Trophoblast cell (in vitro differentiated cells and primary cell): ENCODE results near the gene FAS. TPM values are rescaled to one million over a fixed set of nuclear protein-coding genes. Genes with fewer than 3 reads are reported as not detected.
A peak's percentile ranks its signal among the peaks of the same experiment; 100 is the strongest.

Experiments
- DNase-seq, 2 donors: peaks; one replicate each; pipeline ENCODE4 v3.0.0-alpha.2; 2016
- H2AFZ ChIP-seq: 2 replicates; pipeline ENCODE4 v1.6.1; 2013; ENCODE audit warnings: low read length, moderate library complexity, mild to moderate bottlenecking; ENCODE audit not compliant: insufficient read depth, poor library complexity
- H2AK5ac ChIP-seq: 2 replicates; pipeline ENCODE4 v1.6.1; 2013; ENCODE audit warnings: mild to moderate bottlenecking, low read length
- H2BK120ac ChIP-seq: 2 replicates; pipeline ENCODE4 v1.6.1; 2013; ENCODE audit warnings: low read length, mild to moderate bottlenecking, moderate library complexity; ENCODE audit not compliant: insufficient read depth, poor library complexity
- H2BK12ac ChIP-seq: 2 replicates; pipeline ENCODE4 v1.6.1; 2013; ENCODE audit warnings: mild to moderate bottlenecking, low read length, moderate library complexity
- H2BK5ac ChIP-seq: 2 replicates; pipeline ENCODE4 v1.6.1; 2013; ENCODE audit warnings: low read length, low read depth, moderate library complexity, mild to moderate bottlenecking; ENCODE audit not compliant: poor library complexity
- H3K14ac ChIP-seq: 2 replicates; pipeline ENCODE4 v1.6.1; 2013; ENCODE audit warnings: mild to moderate bottlenecking, low read length
- H3K18ac ChIP-seq: 2 replicates; pipeline ENCODE4 v1.6.1; 2013; ENCODE audit warnings: mild to moderate bottlenecking, low read length
- H3K23ac ChIP-seq: 2 replicates; pipeline ENCODE4 v1.6.1; 2013; ENCODE audit warnings: low read length
- H3K27ac ChIP-seq: 2 replicates; pipeline ENCODE4 v1.5.1; 2013; ENCODE audit warnings: low read depth, mild to moderate bottlenecking, inconsistent platforms, low read length, moderate library complexity
- H3K27me3 ChIP-seq: 2 replicates; pipeline ENCODE4 v1.6.1; 2013; ENCODE audit warnings: inconsistent platforms, mild to moderate bottlenecking, low read length, moderate library complexity; ENCODE audit not compliant: insufficient read depth
- H3K36me3 ChIP-seq, 2 experiments: 1 replicate in 1 of 2; 2 replicates in 1 of 2; pipeline ENCODE4 v1.6.1; 2013; ENCODE audit warnings: low read length in 2 of 2, mild to moderate bottlenecking in 2 of 2, moderate library complexity in 1 of 2; ENCODE audit not compliant: insufficient read depth in 2 of 2, control insufficient read depth in 1 of 2
- H3K4ac ChIP-seq: 2 replicates; pipeline ENCODE4 v1.6.1; 2013; ENCODE audit warnings: low read depth, mild to moderate bottlenecking, low read length, moderate library complexity
- H3K4me1 ChIP-seq, 2 experiments: 1 replicate in 1 of 2; 2 replicates in 1 of 2; pipeline ENCODE4 v1.6.1; 2013; ENCODE audit warnings: low read length in 2 of 2, mild to moderate bottlenecking in 2 of 2, moderate library complexity in 1 of 2; ENCODE audit not compliant: insufficient read depth in 2 of 2, control insufficient read depth in 1 of 2
- H3K4me2 ChIP-seq: 2 replicates; pipeline ENCODE4 v1.6.1; 2013; ENCODE audit warnings: inconsistent platforms, mild to moderate bottlenecking, low read length, moderate library complexity
- H3K4me3 ChIP-seq: 2 replicates; pipeline ENCODE4 v1.5.1; 2013; ENCODE audit warnings: mild to moderate bottlenecking, low read depth, low read length, inconsistent platforms
- H3K79me1 ChIP-seq: one replicate; pipeline ENCODE4 v1.6.1; 2013; ENCODE audit warnings: low read length
- H3K79me2 ChIP-seq: 2 replicates; pipeline ENCODE4 v1.6.1; 2013; ENCODE audit warnings: low read length, mild to moderate bottlenecking; ENCODE audit not compliant: control insufficient read depth, insufficient read depth, poor library complexity
- H3K9ac ChIP-seq: 2 replicates; pipeline ENCODE4 v1.6.1; 2013; ENCODE audit warnings: mild to moderate bottlenecking, low read length
- H3K9me3 ChIP-seq: 2 replicates; pipeline ENCODE4 v1.6.1; 2013; ENCODE audit warnings: low read depth, mild to moderate bottlenecking, control low read depth, inconsistent platforms, low read length; ENCODE audit not compliant: insufficient read depth
- H4K12ac ChIP-seq: 2 replicates; pipeline ENCODE4 v1.6.1; 2013; ENCODE audit warnings: low read depth, mild to moderate bottlenecking, low read length, moderate library complexity
- H4K8ac ChIP-seq: 2 replicates; pipeline ENCODE4 v1.6.1; 2013; ENCODE audit warnings: low read depth, mild to moderate bottlenecking, low read length, moderate library complexity
- H4K91ac ChIP-seq: one replicate; pipeline ENCODE4 v1.6.1; 2013; ENCODE audit warnings: low read depth, mild to moderate bottlenecking, low read length, moderate library complexity
- WGBS: extraction: QIAGEN DNeasy Blood & Tissue Kit; methylation state at CpG from one replicate; pipeline ENCODE4 v1.1.7; 2013; ENCODE audit warnings: missing lambda C conversion rate; ENCODE audit not compliant: insufficient read length, insufficient coverage; ENCODE audit errors: extremely low coverage; 5-methylcytosine and 5-hydroxymethylcytosine counted together
- polyA plus RNA-seq: library from polyadenylated mRNA; stranded (reverse); fragments of 200-250 nt; gene quantifications from 2 replicates; pipeline ENCODE4 v1.2.3, GENCODE V29; 2013

FAS gene
- 2.8 and 3.2 TPM in 2 replicates for polyA plus RNA-seq

- DNase-seq, result peak; percentile 39 to 52
- no peak within 1 kb of the TSS for H3K23ac ChIP-seq
- peak within 1 kb of the TSS; percentile 41 for H3K9ac ChIP-seq
- peak within 1 kb of the TSS; percentile 25 for H2BK12ac ChIP-seq
- H3K4me3 ChIP-seq, result peak within 1 kb of the TSS; percentile 72
- peak within 1 kb of the TSS; percentile 74 for H2BK120ac ChIP-seq
- H3K4me1 ChIP-seq, result peaks cover 0 to 8% of the 10 kb centered on the region in 2 experiments
- peak within 1 kb of the TSS; percentile 58 for H2AFZ ChIP-seq
- peak within 1 kb of the TSS; percentile 33 for H3K14ac ChIP-seq
- peaks cover 3% of the 10 kb centered on the region for H3K9me3 ChIP-seq
- H2AK5ac ChIP-seq, result no peak within 1 kb of the TSS
- peaks cover 6% of the 10 kb centered on the region for H3K79me1 ChIP-seq
- no peak within 1 kb of the TSS for H3K4ac ChIP-seq
- WGBS, result no CpG with 5 or more reads among the region's 51 CpGs
- peak within 1 kb of the TSS; percentile 83 for H4K91ac ChIP-seq
- H2BK5ac ChIP-seq, result peak within 1 kb of the TSS; percentile 29
- H3K27me3 ChIP-seq, result peaks cover 16% of the 10 kb centered on the region
- H4K12ac ChIP-seq, result peak within 1 kb of the TSS; percentile 35
- peak within 1 kb of the TSS; percentile 42 for H3K18ac ChIP-seq
- H4K8ac ChIP-seq, result peak within 1 kb of the TSS; percentile 86
- peak within 1 kb of the TSS; percentile 97 for H3K4me2 ChIP-seq
- H3K27ac ChIP-seq, result no peak within 1 kb of the TSS
- H3K79me2 ChIP-seq, result peaks cover 4% of the 10 kb centered on the region
- no peaks in the 10 kb centered on the region for H3K36me3 ChIP-seq
Measured at GRCh38 chr10:88990384-88991160, at the start of gene FAS. FAS (plus strand) TSS chr10:88990798; CDS start chr10:88990877, 79 bp downstream.

GRCh38 chr10:88941026-88941425 is 49.6 kb upstream of the FAS start:
- Histone ChIP-seq H3K36me3 (peaks cover 6 to 22% of the 10 kb centered on the region in 2 experiments), H2BK5ac (no peak overlapping the region), H2BK12ac (no peak overlapping the region), H3K4me2 (no peak overlapping the region), H3K9me3 (no peaks in the 10 kb centered on the region), H3K4me1 (no peaks in the 10 kb centered on the region), H3K27ac (no peak overlapping the region), H3K27me3 (no peaks in the 10 kb centered on the region), H3K79me1 (no peaks in the 10 kb centered on the region), H3K4me3 (no peak overlapping the region), H2AK5ac (no peak overlapping the region), H2BK120ac (no peak overlapping the region), H3K18ac (no peak overlapping the region), H4K12ac (no peak overlapping the region), H3K9ac (no peak overlapping the region), H3K4ac (no peak overlapping the region), H4K91ac (no peak overlapping the region), H2AFZ (no peak overlapping the region), H3K79me2 (no peaks in the 10 kb centered on the region), H4K8ac (no peak overlapping the region), H3K23ac (no peak overlapping the region), H3K14ac (no peak overlapping the region)
- whole genome bisulfite sequencing, result no CpG with 5 or more reads among the region's 6 CpGs
- no peak for DNase-seq

GRCh38 chr10:88943778-88944177 is 46.8 kb upstream of the FAS start:
- Histone ChIP-seq H2AFZ (no peak overlapping the region), H3K9me3 (no peaks in the 10 kb centered on the region), H2BK5ac (no peak overlapping the region), H3K4me2 (no peak overlapping the region), H3K23ac (no peak overlapping the region), H3K4ac (no peak overlapping the region), H3K27me3 (no peaks in the 10 kb centered on the region), H4K8ac (no peak overlapping the region), H3K14ac (no peak overlapping the region), H2AK5ac (no peak overlapping the region), H3K27ac (no peak overlapping the region), H3K79me1 (no peaks in the 10 kb centered on the region), H3K18ac (no peak overlapping the region), H3K4me3 (peak overlapping the region; percentile 18), H3K36me3 (peaks cover 3 to 16% of the 10 kb centered on the region in 2 experiments), H3K4me1 (no peaks in the 10 kb centered on the region), H4K91ac (no peak overlapping the region), H2BK120ac (no peak overlapping the region), H2BK12ac (no peak overlapping the region), H3K79me2 (no peaks in the 10 kb centered on the region), H3K9ac (peak overlapping the region; percentile 34), H4K12ac (no peak overlapping the region)
- WGBS, result no CpG with 5 or more reads among the region's 3 CpGs
- DNase-seq, result no peak

GRCh38 chr10:88944813-88945212 is 45.8 kb upstream of the FAS start:
- Histone ChIP-seq H2AK5ac (no peak overlapping the region), H3K4me2 (no peak overlapping the region), H4K91ac (no peak overlapping the region), H3K9ac (no peak overlapping the region), H3K79me1 (no peaks in the 10 kb centered on the region), H3K23ac (no peak overlapping the region), H4K12ac (no peak overlapping the region), H3K36me3 (peaks cover 3 to 10% of the 10 kb centered on the region in 2 experiments), H2AFZ (no peak overlapping the region), H4K8ac (no peak overlapping the region), H3K4me1 (no peaks in the 10 kb centered on the region), H3K4ac (no peak overlapping the region), H3K27ac (no peak overlapping the region), H3K27me3 (no peaks in the 10 kb centered on the region), H3K4me3 (no peak overlapping the region), H3K14ac (no peak overlapping the region), H2BK12ac (no peak overlapping the region), H3K9me3 (no peaks in the 10 kb centered on the region), H2BK120ac (no peak overlapping the region), H3K79me2 (no peaks in the 10 kb centered on the region), H3K18ac (no peak overlapping the region), H2BK5ac (no peak overlapping the region)
- WGBS, result no CpG with 5 or more reads among the region's 3 CpGs
- DNase-seq, result no peak
